Glutamatergic neuron (in vitro differentiated cells): ENCODE results near the gene TTBK1. TPM values are rescaled to one million over a fixed set of nuclear protein-coding genes. Genes with fewer than 3 reads are reported as not detected.

Experiments used
- DNase-seq: peaks from one replicate; pipeline ENCODE4 v3.0.0; 2022
- H3K27ac Mint-ChIP-seq: one replicate; pipeline ENCODE4 v1.8.0; 2020; ENCODE audit warnings: mild to moderate bottlenecking, mixed read lengths, inconsistent platforms; ENCODE audit not compliant: unreplicated experiment
- H3K27me3 Mint-ChIP-seq: one replicate; pipeline ENCODE4 v1.8.0; 2020; ENCODE audit warnings: mild to moderate bottlenecking, moderate library complexity, mixed read lengths, inconsistent platforms; ENCODE audit not compliant: unreplicated experiment
- H3K36me3 Mint-ChIP-seq: one replicate; pipeline ENCODE4 v1.8.0; 2020; ENCODE audit warnings: mild to moderate bottlenecking, mixed read lengths, inconsistent platforms; ENCODE audit not compliant: unreplicated experiment
- H3K4me1 Mint-ChIP-seq: one replicate; pipeline ENCODE4 v1.8.0; 2020; ENCODE audit warnings: mild to moderate bottlenecking, low read depth, mixed read lengths, inconsistent platforms; ENCODE audit not compliant: unreplicated experiment
- H3K4me3 Mint-ChIP-seq: one replicate; pipeline ENCODE4 v1.8.0; 2020; ENCODE audit warnings: mild to moderate bottlenecking, mixed read lengths, inconsistent platforms; ENCODE audit not compliant: unreplicated experiment
- H3K9me3 Mint-ChIP-seq: one replicate; pipeline ENCODE4 v1.8.0; 2020; ENCODE audit warnings: mild to moderate bottlenecking, moderate library complexity, mixed read lengths, inconsistent platforms; ENCODE audit not compliant: unreplicated experiment
- total RNA-seq: library from RNA; stranded (reverse); fragmentation: NEBNext Ultra II Directional; extraction: Animal tissue kit (Norgen Biotek cat#: 25700); gene quantifications from one replicate; pipeline ENCODE4 v1.2.1, GENCODE V29; 2021; ENCODE audit not compliant: unreplicated experiment
- TF ChIP-seq, protein P1 (sequence below): fragments of 200-600 bp; sonication (generic); IDR thresholded peaks from one replicate; pipeline ENCODE4 v1.5.0; 2021; ENCODE audit not compliant: partially characterized antibody, unreplicated experiment

TTBK1 gene
- total RNA-seq, 1 donor from 2014 or later = 47.3 TPM

DNA sequence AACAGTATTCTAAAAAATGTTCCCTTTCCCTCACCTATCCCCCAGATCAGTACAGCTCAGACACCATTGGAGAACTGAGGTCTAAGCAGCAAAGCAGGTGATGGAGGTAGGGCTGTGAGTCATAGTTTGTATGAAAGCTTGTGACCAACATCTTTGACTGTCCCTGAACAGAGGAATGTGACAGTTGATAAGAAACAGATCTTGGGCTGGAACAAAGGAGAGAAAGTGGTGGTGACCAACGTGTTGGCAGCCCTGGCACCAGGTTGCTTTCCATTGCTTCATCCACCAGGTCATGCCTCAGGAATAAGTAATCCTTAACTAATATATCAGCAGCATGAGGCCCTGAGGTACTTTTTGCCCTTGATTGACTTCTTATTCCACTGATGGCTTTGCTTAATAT, 85.2 kb downstream of the TTBK1 start:
- Mint-ChIP-seq H3K27ac (no peak overlapping the region), H3K4me3 (no peak overlapping the region), H3K4me1 (no peaks in the 10 kb centered on the region)

DNA sequence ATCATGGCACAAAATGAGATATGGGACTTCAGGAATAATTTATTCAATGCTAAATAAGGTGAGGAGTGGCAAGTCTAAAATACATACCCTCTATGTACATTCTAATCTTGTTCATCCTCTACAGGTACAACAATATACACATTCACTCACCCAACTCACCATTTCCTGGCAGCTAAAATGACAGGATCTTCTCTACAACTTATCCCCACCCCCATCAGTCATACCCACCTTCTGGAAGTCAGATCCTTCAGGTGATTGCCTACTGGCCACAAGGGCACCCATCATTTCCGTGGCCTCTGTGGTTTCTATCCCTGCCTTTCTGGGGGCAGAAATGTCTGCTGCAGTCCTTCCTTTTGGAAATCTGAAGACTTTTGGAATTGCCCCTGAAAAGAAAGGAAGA, 88.2 kb downstream of the TTBK1 start:
- no peak overlapping the region for H3K4me3 Mint-ChIP-seq
- H3K9me3 Mint-ChIP-seq = no peaks in the 10 kb centered on the region
- H3K27me3 Mint-ChIP-seq = peaks cover 1% of the 10 kb centered on the region
- no peaks in the 10 kb centered on the region for H3K36me3 Mint-ChIP-seq
- H3K27ac Mint-ChIP-seq = no peak overlapping the region
- H3K4me1 Mint-ChIP-seq = no peaks in the 10 kb centered on the region
- TF ChIP-seq, protein P1, sequence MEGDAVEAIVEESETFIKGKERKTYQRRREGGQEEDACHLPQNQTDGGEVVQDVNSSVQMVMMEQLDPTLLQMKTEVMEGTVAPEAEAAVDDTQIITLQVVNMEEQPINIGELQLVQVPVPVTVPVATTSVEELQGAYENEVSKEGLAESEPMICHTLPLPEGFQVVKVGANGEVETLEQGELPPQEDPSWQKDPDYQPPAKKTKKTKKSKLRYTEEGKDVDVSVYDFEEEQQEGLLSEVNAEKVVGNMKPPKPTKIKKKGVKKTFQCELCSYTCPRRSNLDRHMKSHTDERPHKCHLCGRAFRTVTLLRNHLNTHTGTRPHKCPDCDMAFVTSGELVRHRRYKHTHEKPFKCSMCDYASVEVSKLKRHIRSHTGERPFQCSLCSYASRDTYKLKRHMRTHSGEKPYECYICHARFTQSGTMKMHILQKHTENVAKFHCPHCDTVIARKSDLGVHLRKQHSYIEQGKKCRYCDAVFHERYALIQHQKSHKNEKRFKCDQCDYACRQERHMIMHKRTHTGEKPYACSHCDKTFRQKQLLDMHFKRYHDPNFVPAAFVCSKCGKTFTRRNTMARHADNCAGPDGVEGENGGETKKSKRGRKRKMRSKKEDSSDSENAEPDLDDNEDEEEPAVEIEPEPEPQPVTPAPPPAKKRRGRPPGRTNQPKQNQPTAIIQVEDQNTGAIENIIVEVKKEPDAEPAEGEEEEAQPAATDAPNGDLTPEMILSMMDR = no peak
- DNase-seq = no peak

More for the DNA sequence above, 85.2 kb downstream of the TTBK1 start:
- H3K27me3 Mint-ChIP-seq = peaks cover 1% of the 10 kb centered on the region
- no peak for DNase-seq
- no peaks in the 10 kb centered on the region for H3K36me3 Mint-ChIP-seq
- TF ChIP-seq, protein P1 = no peak
- H3K9me3 Mint-ChIP-seq = peaks cover 2% of the 10 kb centered on the region

DNA sequence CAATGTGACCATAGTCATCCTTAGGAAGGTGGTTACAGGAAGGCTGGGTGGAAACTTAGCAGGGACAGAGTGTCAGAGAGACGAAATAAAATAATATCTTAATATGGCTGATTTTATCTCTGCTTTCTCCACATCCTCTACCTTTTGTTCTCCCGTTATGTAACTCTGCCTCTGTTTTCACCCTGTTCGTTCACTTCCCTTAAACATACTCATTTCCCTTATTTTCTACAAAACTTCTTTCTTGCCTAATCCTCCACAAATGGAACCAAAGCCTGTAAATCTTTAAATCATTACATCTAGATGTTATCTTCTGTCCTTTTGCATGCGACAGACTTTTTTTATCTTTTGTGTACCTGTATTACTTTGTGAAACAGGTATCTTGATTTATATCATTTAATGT, 88.6 kb downstream of the TTBK1 start:
- Mint-ChIP-seq H3K27me3 (peaks cover 1% of the 10 kb centered on the region), H3K9me3 (no peaks in the 10 kb centered on the region), H3K4me3 (no peak overlapping the region), H3K27ac (no peak overlapping the region), H3K36me3 (no peaks in the 10 kb centered on the region), H3K4me1 (no peaks in the 10 kb centered on the region)
- TF ChIP-seq, protein P1 = no peak
- no peak for DNase-seq

DNA sequence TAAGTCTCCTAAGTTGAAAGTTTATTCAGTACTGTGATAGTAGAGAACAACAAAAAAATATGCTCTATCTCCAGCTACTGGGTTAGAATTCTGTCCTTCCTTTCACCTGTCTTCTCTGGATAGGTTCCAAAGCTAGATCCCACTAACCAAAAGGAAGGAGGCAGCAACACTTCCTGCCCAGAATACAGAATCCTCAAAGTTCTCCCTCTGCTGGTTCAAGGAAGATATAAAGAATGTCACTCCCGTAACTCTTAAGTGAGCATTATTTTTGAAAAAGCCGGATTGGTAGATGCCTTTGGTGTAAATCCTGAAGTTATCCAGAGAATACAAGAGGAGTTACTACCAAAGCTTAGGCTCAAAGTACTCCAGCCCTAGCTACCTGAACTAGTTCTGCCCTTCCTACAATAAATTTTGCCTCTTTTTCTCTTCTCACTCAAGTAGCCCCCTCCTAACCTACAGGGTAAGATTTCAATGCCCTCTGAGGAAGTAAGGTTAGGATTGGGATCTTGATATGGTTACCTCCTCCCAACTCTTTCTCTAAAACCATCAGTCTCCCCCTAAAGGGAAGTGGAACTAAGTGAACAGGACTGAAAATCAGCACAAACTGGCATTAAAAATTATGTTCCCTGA, 91.3 kb downstream of the TTBK1 start:
- no peak overlapping the region for H3K4me3 Mint-ChIP-seq
- H3K9me3 Mint-ChIP-seq = no peaks in the 10 kb centered on the region
- no peak for DNase-seq
- H3K36me3 Mint-ChIP-seq = no peaks in the 10 kb centered on the region
- TF ChIP-seq, protein P1 = peak; percentile 51
- peaks cover 1% of the 10 kb centered on the region for H3K27me3 Mint-ChIP-seq
- H3K4me1 Mint-ChIP-seq = no peaks in the 10 kb centered on the region
- H3K27ac Mint-ChIP-seq = no peak overlapping the region

DNA sequence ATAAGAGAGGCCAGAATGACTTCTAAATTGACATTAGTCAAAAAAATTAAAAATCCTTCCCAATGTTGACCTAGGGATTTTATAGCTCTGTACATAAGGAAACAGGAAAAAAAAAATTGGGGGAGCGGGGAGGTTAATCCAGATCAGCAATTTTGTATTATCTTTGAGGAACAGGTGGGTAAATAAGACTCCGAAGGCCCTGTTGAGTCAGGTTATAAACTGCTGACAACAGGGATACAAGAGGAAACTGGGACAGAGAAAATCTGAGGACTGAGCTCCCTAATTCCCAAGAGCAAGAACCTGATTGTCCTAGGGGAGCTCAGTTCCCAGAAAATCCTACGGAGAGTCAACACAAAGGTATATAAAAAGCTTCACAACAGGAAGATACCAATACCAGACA, 92.2 kb downstream of the TTBK1 start:
- Mint-ChIP-seq H3K4me1 (no peaks in the 10 kb centered on the region), H3K4me3 (no peak overlapping the region), H3K27me3 (peaks cover 1% of the 10 kb centered on the region), H3K36me3 (peaks cover 6% of the 10 kb centered on the region), H3K9me3 (no peaks in the 10 kb centered on the region), H3K27ac (no peak overlapping the region)
- DNase-seq = no peak
- TF ChIP-seq, protein P1 = no peak
